ENCODE results near the gene LDLRAD2.

Gene LDLRAD2

GRCh38 chr1:21869620-21870121 is 57.6 kb downstream of the LDLRAD2 start:
- no peak for DNase-seq
- no peak overlapping the region for H3K9ac ChIP-seq (ENCODE audit: low read length)
- H3K27ac ChIP-seq (ENCODE audit: low read length) = no peak overlapping the region
- H4K20me1 ChIP-seq (ENCODE audit: insufficient read depth, low read length) = no peaks in the 10 kb centered on the region
- peaks cover 17% of the 10 kb centered on the region for H3F3A ChIP-seq (ENCODE audit: insufficient read depth, low read length)
- H3K36me3 ChIP-seq (replicated peaks; ENCODE audit: insufficient read depth, low read length) = no peaks in the 10 kb centered on the region
- no peaks in the 10 kb centered on the region for H3K9me3 ChIP-seq (replicated peaks; ENCODE audit: insufficient read depth, low read length)
- no peak overlapping the region for H2AFZ ChIP-seq (ENCODE audit: low read length)
- H3K4me2 ChIP-seq (ENCODE audit: low read depth, low read length) = no peak overlapping the region
- no peak for TF ChIP-seq EZH2phosphoT487 (IDR thresholded peaks at IDR 0.05; ENCODE audit: low read length)
- H3K27me3 ChIP-seq (replicated peaks; ENCODE audit: insufficient read depth, low read length) = no peaks in the 10 kb centered on the region
- H3K4me1 ChIP-seq (ENCODE audit: low read length) = peaks cover 32% of the 10 kb centered on the region
- H3K9me2 ChIP-seq (replicated peaks; ENCODE audit: insufficient read depth, low read length) = no peaks in the 10 kb centered on the region
- no peak overlapping the region for H3K4me3 ChIP-seq (ENCODE audit: low read length)
- H3K79me2 ChIP-seq (ENCODE audit: low read length) = no peaks in the 10 kb centered on the region

- H3K9me3 ChIP-seq (replicated peaks; ENCODE audit: insufficient read depth, low read length) = no peaks in the 10 kb centered on the region
- H3K27me3 ChIP-seq (replicated peaks; ENCODE audit: insufficient read depth, low read length) = no peaks in the 10 kb centered on the region
- no peak overlapping the region for H3K9ac ChIP-seq (ENCODE audit: low read length)
- H3K9me2 ChIP-seq (replicated peaks; ENCODE audit: insufficient read depth, low read length) = no peaks in the 10 kb centered on the region
- peaks cover 17% of the 10 kb centered on the region for H3F3A ChIP-seq (ENCODE audit: insufficient read depth, low read length)
- H4K20me1 ChIP-seq (ENCODE audit: insufficient read depth, low read length) = no peaks in the 10 kb centered on the region
- no peak overlapping the region for H3K4me3 ChIP-seq (ENCODE audit: low read length)
- H3K79me2 ChIP-seq (ENCODE audit: low read length) = no peaks in the 10 kb centered on the region
- no peak overlapping the region for H3K27ac ChIP-seq (ENCODE audit: low read length)
- no peak for DNase-seq
- no peak overlapping the region for H3K4me2 ChIP-seq (ENCODE audit: low read depth, low read length)
- TF ChIP-seq CTCF (IDR thresholded peaks at IDR 0.05; ENCODE audit: low read length) = no peak
- no peaks in the 10 kb centered on the region for H3K36me3 ChIP-seq (replicated peaks; ENCODE audit: insufficient read depth, low read length)
- H3K4me1 ChIP-seq (ENCODE audit: low read length) = peaks cover 23% of the 10 kb centered on the region
- no peak overlapping the region for H2AFZ ChIP-seq (ENCODE audit: low read length)
Measured at GRCh38 chr1:21870611-21871010, 58.5 kb downstream of the LDLRAD2 start.

GRCh38 chr1:21871943-21872342 is 59.9 kb downstream of the LDLRAD2 start:
- Histone ChIP-seq H3K9me3 (replicated peaks; ENCODE audit: insufficient read depth, low read length) (no peaks in the 10 kb centered on the region), H3K9ac (ENCODE audit: low read length) (no peak overlapping the region), H3K9me2 (replicated peaks; ENCODE audit: insufficient read depth, low read length) (no peaks in the 10 kb centered on the region), H3K4me2 (ENCODE audit: low read depth, low read length) (no peak overlapping the region), H3K79me2 (ENCODE audit: low read length) (no peaks in the 10 kb centered on the region), H3K4me1 (ENCODE audit: low read length) (peaks cover 10% of the 10 kb centered on the region), H3K27ac (ENCODE audit: low read length) (no peak overlapping the region), H3K4me3 (ENCODE audit: low read length) (no peak overlapping the region), H3F3A (ENCODE audit: insufficient read depth, low read length) (peaks cover 5% of the 10 kb centered on the region; the same call in 1 of the 2 replicates), H3K27me3 (replicated peaks; ENCODE audit: insufficient read depth, low read length) (no peaks in the 10 kb centered on the region), H3K36me3 (replicated peaks; ENCODE audit: insufficient read depth, low read length) (no peaks in the 10 kb centered on the region), H2AFZ (ENCODE audit: low read length) (no peak overlapping the region), H4K20me1 (ENCODE audit: insufficient read depth, low read length) (no peaks in the 10 kb centered on the region)
- TF ChIP-seq EZH2 (optimal IDR thresholded peaks at IDR 0.05; ENCODE audit: low read depth, low read length) (no peak), CTCF (IDR thresholded peaks at IDR 0.05; ENCODE audit: low read length) (no peak), EZH2phosphoT487 (IDR thresholded peaks at IDR 0.05; ENCODE audit: low read length) (no peak)
- DNase-seq = no peak

GRCh38 chr1:21872445-21873079 is 60.5 kb downstream of the LDLRAD2 start:
- Histone ChIP-seq H3K9ac (ENCODE audit: low read length) (no peak overlapping the region), H3K9me3 (replicated peaks; ENCODE audit: insufficient read depth, low read length) (no peaks in the 10 kb centered on the region), H4K20me1 (ENCODE audit: insufficient read depth, low read length) (no peaks in the 10 kb centered on the region), H3F3A (ENCODE audit: insufficient read depth, low read length) (no peaks in the 10 kb centered on the region), H3K27ac (ENCODE audit: low read length) (no peak overlapping the region), H3K4me3 (ENCODE audit: low read length) (no peak overlapping the region), H3K79me2 (ENCODE audit: low read length) (no peaks in the 10 kb centered on the region), H3K4me1 (ENCODE audit: low read length) (peaks cover 4% of the 10 kb centered on the region), H2AFZ (ENCODE audit: low read length) (no peak overlapping the region), H3K9me2 (replicated peaks; ENCODE audit: insufficient read depth, low read length) (no peaks in the 10 kb centered on the region), H3K36me3 (replicated peaks; ENCODE audit: insufficient read depth, low read length) (no peaks in the 10 kb centered on the region), H3K27me3 (replicated peaks; ENCODE audit: insufficient read depth, low read length) (no peaks in the 10 kb centered on the region), H3K4me2 (ENCODE audit: low read depth, low read length) (no peak overlapping the region)
- DNase-seq = no peak
- TF ChIP-seq EZH2phosphoT487 (IDR thresholded peaks at IDR 0.05; ENCODE audit: low read length) (no peak), EZH2 (optimal IDR thresholded peaks at IDR 0.05; ENCODE audit: low read depth, low read length) (no peak), CTCF (IDR thresholded peaks at IDR 0.05; ENCODE audit: low read length) (no peak)

Measured in MM.1S (cell line).